NB4 (cell line): ENCODE results near the gene COL4A1.

Source experiments
- DNase-seq: peaks from one replicate; pipeline ENCODE4 v3.0.0; 2010; ENCODE audit warnings: low read depth
- H3K4me3 ChIP-seq: one replicate; pipeline ENCODE4 v1.5.1; 2011; ENCODE audit warnings: mild to moderate bottlenecking, low read depth, low read length, moderate library complexity
- CTCF ChIP-seq: IDR thresholded peaks from one replicate; pipeline ENCODE4 v1.5.1; 2012; ENCODE audit warnings: low read depth, low read length
- MAX ChIP-seq: IDR thresholded peaks from 2 replicates; pipeline ENCODE4 v1.6.1; 2011; ENCODE audit warnings: low read depth, low read length
- MYC ChIP-seq: IDR thresholded peaks from 2 replicates; pipeline ENCODE4 v1.6.1; 2011; ENCODE audit warnings: low read depth, low read length
- POLR2A ChIP-seq: IDR thresholded peaks from 2 replicates; pipeline ENCODE4 v1.6.1; 2011; ENCODE audit warnings: mild to moderate bottlenecking; ENCODE audit not compliant: insufficient read length; ENCODE audit errors: extremely low read depth

COL4A1 gene

DNA sequence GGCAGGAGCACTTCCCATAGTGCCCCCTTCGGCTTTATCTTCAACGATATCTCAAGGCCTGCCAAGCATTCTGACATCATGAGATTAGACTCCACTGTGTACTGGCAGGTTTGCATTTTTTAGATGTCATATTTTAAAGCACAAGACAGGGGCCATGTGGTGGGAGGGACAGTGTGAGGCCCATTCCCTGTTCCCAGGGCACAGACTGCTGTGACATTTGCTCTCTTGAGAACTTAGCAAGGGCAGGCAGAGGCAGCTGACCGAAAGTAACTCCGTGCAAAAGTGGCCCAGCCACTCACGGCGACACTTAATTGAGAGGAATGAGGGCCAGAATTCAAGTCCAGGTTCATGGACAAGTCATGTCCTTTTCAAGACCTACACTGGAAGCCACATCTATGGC, 201.8 kb downstream of the COL4A1 start:
- no peak overlapping the region for H3K4me3 ChIP-seq
- DNase-seq = no peak
- no peak for TF ChIP-seq CTCF
- no peak for TF ChIP-seq MAX
- TF ChIP-seq MYC = no peak

GRCh38 chr13:110103534-110103933, 203.4 kb downstream of the COL4A1 start:
- TF ChIP-seq CTCF (no peak), MAX (no peak), MYC (no peak), POLR2A (no peak)
- H3K4me3 ChIP-seq = no peak overlapping the region
- DNase-seq = no peak

- no peak overlapping the region for H3K4me3 ChIP-seq
- no peak for DNase-seq
- TF ChIP-seq CTCF = no peak
- no peak for TF ChIP-seq MYC
- no peak for TF ChIP-seq MAX
- TF ChIP-seq POLR2A = no peak
These were observed 203.9 kb downstream of the COL4A1 start for GRCh38 chr13:110103026-110103425.

GRCh38 chr13:110102053-110102452, 204.9 kb downstream of the COL4A1 start:
- no peak for DNase-seq
- TF ChIP-seq POLR2A (no peak), MYC (no peak), MAX (no peak), CTCF (no peak)

GRCh38 chr13:110099922-110100321, 207.0 kb downstream of the COL4A1 start:
- no peak overlapping the region for H3K4me3 ChIP-seq
- TF ChIP-seq MYC (no peak), CTCF (no peak), POLR2A (no peak), MAX (no peak)
- no peak for DNase-seq

More at GRCh38 chr13:110102053-110102452, 204.9 kb downstream of the COL4A1 start:
- H3K4me3 ChIP-seq = no peak overlapping the region
